Ramos (cell line): ENCODE data around the gene SLC2A4.
"Not testable (repeated sequence)": the region's sequence is repeated elsewhere in the genome, so short reads cannot be mapped to it uniquely, and the experiment has no call there.

Experiments
- in situ Hi-C: fragments of 300-500 bp; cut with MboI; formaldehyde crosslinking; loops from one replicate; pipeline ENCODE4 v1.14.3; 2022; ENCODE audit warnings: low sequenced_read_pairs; ENCODE audit not compliant: unreplicated experiment

Gene SLC2A4

GRCh38 chr17:7336240-7337175 is 55.0 kb downstream of the SLC2A4 start, which contains the start of gene ACAP1:
TSS of gene ACAP1 (plus strand) at chr17:7336529. CDS start at chr17:7336735, 206 bp downstream.
- in situ Hi-C loops: no loop called here

- in situ Hi-C loops: not testable (repeated sequence)
Measured at GRCh38 chr17:7337600-7337999, 56.1 kb downstream of the SLC2A4 start.
